ENCODE results near the gene PDE6B. TPM values are rescaled to one million over a fixed set of nuclear protein-coding genes. Genes with fewer than 3 reads are reported as not detected.
"Not testable (repeated sequence)": the region's sequence is repeated elsewhere in the genome, so short reads cannot be mapped to it uniquely, and the experiment has no call there.

Gene PDE6B
- total RNA-seq, 1 donor, result not detected

- Histone ChIP-seq H3K4me2 (ENCODE audit: insufficient read depth, low read length) (no peak overlapping the region), H3K36me3 (ENCODE audit: insufficient read depth, low read length) (no peaks in the 10 kb centered on the region), H3K27me3 (ENCODE audit: insufficient read depth, low read length) (peaks cover 4% of the 10 kb centered on the region), H3K9me3 (ENCODE audit: low read depth, low read length) (no peaks in the 10 kb centered on the region), H3K27ac (ENCODE audit: low read depth, low read length) (no peak overlapping the region), H4K20me1 (ENCODE audit: insufficient read depth, low read length) (no peaks in the 10 kb centered on the region), H3K79me2 (ENCODE audit: insufficient read depth, low read length) (no peaks in the 10 kb centered on the region), H3K4me3 (ENCODE audit: insufficient read depth, low read length) (no peak overlapping the region), H3K4me1 (ENCODE audit: insufficient read depth, low read length) (no peaks in the 10 kb centered on the region), H2AFZ (ENCODE audit: low read length) (no peak overlapping the region)
- no peak for TF ChIP-seq CTCF (IDR thresholded peaks at IDR 0.05; ENCODE audit: extremely low read depth, low read depth, low read length)
- DNase-seq (ENCODE audit: insufficient read length, low spot score, missing footprints), result peak; percentile 50
Observed at GRCh38 chr4:637536-638280, 12.3 kb downstream of the PDE6B start.

GRCh38 chr4:642366-642765 lies 17.0 kb downstream of the PDE6B start:
- H3K4me1 ChIP-seq (ENCODE audit: insufficient read depth, low read length); H3K27ac ChIP-seq (ENCODE audit: low read depth, low read length); H3K36me3 ChIP-seq (ENCODE audit: insufficient read depth, low read length); H3K79me2 ChIP-seq (ENCODE audit: insufficient read depth, low read length); H4K20me1 ChIP-seq (ENCODE audit: insufficient read depth, low read length); H2AFZ ChIP-seq (ENCODE audit: low read length); H3K27me3 ChIP-seq (ENCODE audit: insufficient read depth, low read length); H3K9me3 ChIP-seq (ENCODE audit: low read depth, low read length); H3K4me2 ChIP-seq (ENCODE audit: insufficient read depth, low read length); H3K4me3 ChIP-seq (ENCODE audit: insufficient read depth, low read length); DNase-seq (ENCODE audit: insufficient read length, low spot score, missing footprints): not testable (repeated sequence)

- no peaks in the 10 kb centered on the region for H3K79me2 ChIP-seq (ENCODE audit: insufficient read depth, low read length)
- no peaks in the 10 kb centered on the region for H3K36me3 ChIP-seq (ENCODE audit: insufficient read depth, low read length)
- no peak overlapping the region for H2AFZ ChIP-seq (ENCODE audit: low read length)
- no peaks in the 10 kb centered on the region for H3K27me3 ChIP-seq (ENCODE audit: insufficient read depth, low read length)
- H3K4me3 ChIP-seq (ENCODE audit: insufficient read depth, low read length), result no peak overlapping the region
- H3K4me2 ChIP-seq (ENCODE audit: insufficient read depth, low read length), result no peak overlapping the region
- TF ChIP-seq CTCF (IDR thresholded peaks at IDR 0.05; ENCODE audit: extremely low read depth, low read depth, low read length), result no peak
- no peaks in the 10 kb centered on the region for H3K4me1 ChIP-seq (ENCODE audit: insufficient read depth, low read length)
- H4K20me1 ChIP-seq (ENCODE audit: insufficient read depth, low read length), result no peaks in the 10 kb centered on the region
- peak; percentile 45 for DNase-seq (ENCODE audit: insufficient read length, low spot score, missing footprints)
- no peak overlapping the region for H3K27ac ChIP-seq (ENCODE audit: low read depth, low read length)
- H3K9me3 ChIP-seq (ENCODE audit: low read depth, low read length), result no peaks in the 10 kb centered on the region
Observed at GRCh38 chr4:646460-646859, 21.1 kb downstream of the PDE6B start.

GRCh38 chr4:647481-647880 lies 22.1 kb downstream of the PDE6B start:
- peak; percentile 48 for DNase-seq (ENCODE audit: insufficient read length, low spot score, missing footprints)
- Histone ChIP-seq H2AFZ (ENCODE audit: low read length) (no peak overlapping the region), H3K4me2 (ENCODE audit: insufficient read depth, low read length) (no peak overlapping the region), H3K27me3 (ENCODE audit: insufficient read depth, low read length) (no peaks in the 10 kb centered on the region), H3K27ac (ENCODE audit: low read depth, low read length) (no peak overlapping the region), H3K79me2 (ENCODE audit: insufficient read depth, low read length) (no peaks in the 10 kb centered on the region), H3K4me3 (ENCODE audit: insufficient read depth, low read length) (no peak overlapping the region), H4K20me1 (ENCODE audit: insufficient read depth, low read length) (no peaks in the 10 kb centered on the region), H3K4me1 (ENCODE audit: insufficient read depth, low read length) (no peaks in the 10 kb centered on the region), H3K36me3 (ENCODE audit: insufficient read depth, low read length) (no peaks in the 10 kb centered on the region), H3K9me3 (ENCODE audit: low read depth, low read length) (no peaks in the 10 kb centered on the region)
- no peak for TF ChIP-seq CTCF (IDR thresholded peaks at IDR 0.05; ENCODE audit: extremely low read depth, low read depth, low read length)
